Endothelial cell of umbilical vein (primary cell): ENCODE measurements around the gene LRWD1. TPM values are rescaled to one million over a fixed set of nuclear protein-coding genes. Genes with fewer than 3 reads are reported as not detected.

Experiments
- BruUV-seq: library from RNA; stranded (reverse); fragments of 400-500 nt; replicated peaks from 2 replicates; lab custom pipeline; 2021; lab: Mats Ljungman, UMichigan
- CTCF ChIA-PET: fragments of 300-600, 350-600 bp; sonication (Branson Sonifier 250); formaldehyde crosslinking; loops from one replicate; lab custom pipeline; 2021; ENCODE audit warnings: antibody characterized with exemption, inconsistent platforms; lab: Charles Lee
- POLR2A ChIA-PET: fragments of 300-600, 350-600 bp; sonication (Branson Sonifier 250); formaldehyde crosslinking; loops from one replicate; lab custom pipeline; 2021; ENCODE audit warnings: antibody characterized with exemption, inconsistent platforms; lab: Charles Lee
- DNase-seq: peaks from one replicate; pipeline ENCODE4 v3.0.0-alpha.2; 2011; ENCODE audit warnings: low read depth, low spot score
- FAIRE-seq: peaks from 2 replicates; lab custom pipeline; 2011; peaks lifted over from hg19 to GRCh38; lab: Jason Lieb, UNC
- H2AFZ ChIP-seq: 2 replicates; pipeline ENCODE4 v1.6.0; 2012; ENCODE audit warnings: low read depth, low read length, control low read depth, inconsistent platforms
- H3K27ac ChIP-seq: 2 replicates; pipeline ENCODE4 v1.5.1; 2011; ENCODE audit warnings: low read depth, mild to moderate bottlenecking, control low read depth, low read length, moderate library complexity; ENCODE audit not compliant: insufficient read depth
- H3K27me3 ChIP-seq, 2 experiments: 2 replicates each; pipeline versions ENCODE4 v1.6.0 to v1.6.1; 2011; ENCODE audit warnings: low read length in 2 of 2, mixed read lengths in 1 of 2; ENCODE audit not compliant: control insufficient read depth in 2 of 2, insufficient read depth in 2 of 2
- H3K36me3 ChIP-seq, 2 experiments: 2 replicates in 1 of 2; 3 replicates in 1 of 2; pipeline ENCODE4 v1.5.1; 2011; ENCODE audit warnings: low read length in 2 of 2, mild to moderate bottlenecking in 1 of 2, moderate library complexity in 1 of 2; ENCODE audit not compliant: control insufficient read depth in 2 of 2, insufficient read depth in 2 of 2; ENCODE audit errors: extremely low read depth in 1 of 2
- H3K4me1 ChIP-seq: 3 replicates; pipeline ENCODE4 v1.5.1; 2011; ENCODE audit warnings: mild to moderate bottlenecking, low read length; ENCODE audit not compliant: control insufficient read depth, insufficient read depth; ENCODE audit errors: extremely low read depth
- H3K4me2 ChIP-seq: 2 replicates; pipeline ENCODE4 v1.6.1; 2011; ENCODE audit warnings: low read length, control low read depth, mixed read lengths; ENCODE audit not compliant: insufficient read depth
- H3K4me3 ChIP-seq, 3 experiments: fragments of 200-600 bp in 1 of 3; sonication (generic), shearing (Covaris generic) in 1 of 3; replicated peaks in 1 of 3; 2 replicates each; pipeline ENCODE4 v1.5.1; 2011 to 2016; ENCODE audit warnings: control low read depth in 3 of 3, low read length in 3 of 3, mild to moderate bottlenecking in 2 of 3, inconsistent platforms in 1 of 3, low read depth in 1 of 3, moderate library complexity in 1 of 3; ENCODE audit not compliant: insufficient read depth in 1 of 3
- H3K79me2 ChIP-seq: 2 replicates; pipeline ENCODE4 v1.6.0; 2012; ENCODE audit warnings: low read length, inconsistent platforms; ENCODE audit not compliant: control insufficient read depth, insufficient read depth
- H3K9ac ChIP-seq: replicated peaks from 2 replicates; pipeline ENCODE3; 2011; ENCODE audit warnings: low read length, control low read depth; ENCODE audit not compliant: insufficient read depth; ENCODE audit errors: extremely low read depth
- H3K9me1 ChIP-seq: replicated peaks from 3 replicates; pipeline ENCODE4 v1.6.0; 2011; ENCODE audit warnings: mild to moderate bottlenecking, low read length; ENCODE audit not compliant: control insufficient read depth, insufficient read depth; ENCODE audit errors: extremely low read depth
- H3K9me3 ChIP-seq: replicated peaks from 2 replicates; pipeline ENCODE4 v1.5.1; 2012; ENCODE audit warnings: low read length, inconsistent platforms; ENCODE audit not compliant: control insufficient read depth, insufficient read depth
- H4K20me1 ChIP-seq: replicated peaks from 2 replicates; pipeline ENCODE3; 2011; ENCODE audit warnings: mild to moderate bottlenecking, low read length; ENCODE audit not compliant: control insufficient read depth, insufficient read depth; ENCODE audit errors: extremely low read depth
- GATA2 ChIP-seq: IDR thresholded peaks from 2 replicates; pipeline ENCODE4 v1.7.0; 2011; ENCODE audit warnings: low read depth, mild to moderate bottlenecking, moderate library complexity, mixed read lengths, low read length; ENCODE audit not compliant: insufficient read length, insufficient read depth
- MAX ChIP-seq: IDR thresholded peaks from 2 replicates; pipeline ENCODE4 v1.6.1; 2011; ENCODE audit not compliant: insufficient read depth, insufficient read length
- MYC ChIP-seq: IDR thresholded peaks from one replicate; pipeline ENCODE4 v1.6.1; 2011; ENCODE audit warnings: mild to moderate bottlenecking, low read depth, low read length
- POLR2A ChIP-seq: IDR thresholded peaks from 2 replicates; pipeline ENCODE4 v1.6.1; 2012; ENCODE audit warnings: low read depth, mild to moderate bottlenecking, control low read depth, low read length
- POLR2AphosphoS5 ChIP-seq: IDR thresholded peaks from 2 replicates; pipeline ENCODE4 v1.6.1; 2012; ENCODE audit warnings: low read depth, mild to moderate bottlenecking, control low read depth, low read length, moderate library complexity; ENCODE audit not compliant: insufficient read depth
- dilution Hi-C: fragments of 300-500 bp; cut with MboI; formaldehyde crosslinking; loops from one replicate; pipeline ENCODE4 v1.15.0; 2019; ENCODE audit warnings: low sequenced_read_pairs; ENCODE audit not compliant: extremely low pct_ligation_motif_present
- intact Hi-C: fragments of 100-400 bp; cut with micrococcal nuclease; formaldehyde crosslinking; loops from one replicate; pipeline ENCODE4 v1.10.0; 2022
- polyA plus RNA-seq, 4 experiments: library from polyadenylated mRNA; depleted of rRNA in 3 of 4; stranded (reverse) in 3 of 4; unstranded in 1 of 4; fragments of >200 nt; gene quantifications; 2 replicates each; pipeline versions ENCODE4 v1.2.1 to v1.2.3, GENCODE V29; 2011 to 2012; ENCODE audit warnings: missing spikeins in 1 of 4
- total RNA-seq: library from RNA; stranded (reverse); gene quantifications from 2 replicates; pipeline ENCODE4 v1.2.3, GENCODE V29; 2021

The LRWD1 gene
- total and polyA plus RNA-seq, 2 donors (not counting 3 experiments of a cell fraction or from before 2014, with no cell fraction given): 21.7 to 22.7 TPM

- no peaks in the 10 kb centered on the region for H3K27me3 ChIP-seq
- H3K9me3 ChIP-seq: no peaks in the 10 kb centered on the region
- no peak for DNase-seq
- H3K36me3 ChIP-seq: no peaks in the 10 kb centered on the region
- ChIA-PET POLR2A (no interaction called here), CTCF (interaction anchor here (1.0 to 1.2 kb wide), 2 partner anchors 20 to 28 kb away, joined by 3 to 5 read pairs; no protein-coding TSS in a partner anchor)
- H4K20me1 ChIP-seq: no peaks in the 10 kb centered on the region
- H3K4me1 ChIP-seq: peaks cover 6% of the 10 kb centered on the region
- peak; percentile 40 for FAIRE-seq
- no peak for TF ChIP-seq GATA2
- H3K27ac ChIP-seq: peak overlapping the region; percentile 42
- H3K9ac ChIP-seq: peak overlapping the region; percentile 67
- H3K79me2 ChIP-seq: peaks cover 19% of the 10 kb centered on the region
- H3K4me2 ChIP-seq: peak overlapping the region; percentile 36
- peak overlapping the region; percentile 89 for H2AFZ ChIP-seq
- no TSS peak for BruUV-seq
- H3K9me1 ChIP-seq: no peaks in the 10 kb centered on the region
- dilution Hi-C loops (no loop called here), intact Hi-C loops (loop anchor here (1.0 kb wide), 1 partner anchor 32 kb away; the partner anchor contains the start of genes ALKBH4 and LRWD1)
- H3K4me3 ChIP-seq: peak overlapping the region; percentile 30 to 98 (median 59)
These were observed 32.2 kb upstream of the LRWD1 start for GRCh38 chr7:102432442-102433218.

DNA sequence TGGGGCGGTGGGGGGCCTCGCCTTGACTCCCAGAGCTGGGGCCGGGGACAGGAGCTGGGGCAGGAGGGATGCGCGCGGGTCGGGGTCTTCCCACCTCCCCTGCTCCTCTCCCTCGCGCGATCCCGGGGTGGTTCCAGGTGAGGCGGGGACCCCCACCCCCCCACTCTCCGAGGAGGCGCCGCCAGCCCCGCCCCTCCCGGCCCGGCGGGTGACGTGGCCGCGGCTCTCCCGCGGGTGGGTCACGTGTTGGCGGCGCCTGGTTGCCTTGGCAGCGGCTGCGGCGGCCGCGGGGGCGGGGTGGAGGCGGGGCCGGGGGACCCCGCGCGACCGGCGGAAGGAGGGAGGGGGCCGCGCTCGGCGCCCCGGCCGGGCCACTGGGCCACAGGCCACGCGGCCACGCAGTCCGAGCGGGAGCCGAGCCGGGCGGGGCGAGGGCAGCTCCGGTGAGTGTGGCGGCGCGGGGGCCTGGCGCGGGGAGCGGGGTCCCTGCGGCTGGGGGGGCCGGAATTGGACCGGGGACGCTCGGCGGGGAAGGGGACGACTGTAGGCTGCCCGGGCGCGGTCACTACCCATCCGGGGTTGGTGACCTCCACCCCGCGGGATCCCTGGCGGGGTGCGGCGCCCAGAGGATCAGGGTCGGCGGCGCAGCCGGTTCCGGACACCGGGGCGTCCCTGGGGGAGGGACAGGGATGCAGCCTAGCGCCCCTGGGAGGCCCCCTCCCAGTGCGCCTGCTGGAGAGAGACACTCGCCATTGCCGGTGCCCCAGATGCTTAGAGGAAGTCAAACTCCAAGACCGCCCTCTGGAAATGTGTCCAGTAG lies 31.4 kb upstream of the LRWD1 start, which contains the start of gene ORAI2:
ORAI2 (plus strand) TSS at position 357 of the 820 bp plus-strand sequence. CDS start 5,382 bp downstream, outside the sequence.
- H3K4me2 ChIP-seq: peak within 1 kb of the TSS; percentile 62
- H2AFZ ChIP-seq: peak within 1 kb of the TSS; percentile 89
- TF ChIP-seq MAX (peak; percentile 70), POLR2AphosphoS5 (peak; percentile 74), POLR2A (peak; percentile 62), GATA2 (no peak), MYC (no peak)
- H3K9ac ChIP-seq: peak within 1 kb of the TSS; percentile 77
- dilution Hi-C loops (no loop called here), intact Hi-C loops (loop anchor here (1.0 kb wide), 1 partner anchor 31 kb away; the partner anchor contains the start of genes ALKBH4 and LRWD1)
- DNase-seq: peak; percentile 54
- H3K79me2 ChIP-seq: peaks cover 19% of the 10 kb centered on the region
- CTCF ChIA-PET: interaction anchor here (0.9 to 2.2 kb wide), 5 partner anchors 21 to 154 kb away, joined by 3 to 9 read pairs (median 4); no protein-coding TSS in a partner anchor
- POLR2A ChIA-PET: interaction anchor here (0.6 kb wide), 1 partner anchor 37 kb away, joined by 3 read pairs; the partner anchor contains the start of gene PRKRIP1
- H3K36me3 ChIP-seq: no peaks in the 10 kb centered on the region
- no peaks in the 10 kb centered on the region for H3K9me3 ChIP-seq
- peak; percentile 72 for FAIRE-seq
- H4K20me1 ChIP-seq: no peaks in the 10 kb centered on the region
- peaks cover 6% of the 10 kb centered on the region for H3K4me1 ChIP-seq
- no peaks in the 10 kb centered on the region for H3K9me1 ChIP-seq
- no TSS peak for BruUV-seq
- H3K4me3 ChIP-seq: peak within 1 kb of the TSS; percentile 82 to 98 (median 83)
- no peaks in the 10 kb centered on the region for H3K27me3 ChIP-seq
- H3K27ac ChIP-seq: peak within 1 kb of the TSS; percentile 54
